K562 (cell line): ENCODE measurements around the gene EZH1. TPM values are rescaled to one million over a fixed set of nuclear protein-coding genes. Genes with fewer than 3 reads are reported as not detected.

Experiments
- CCAR2 ChIP-seq: fragments of 200-400 bp; formaldehyde crosslinking; IDR thresholded peaks from 2 replicates; pipeline ENCODE4 v1.6.1; 2017; ENCODE audit warnings: mild to moderate bottlenecking, low read depth, low read length
- CEBPB ChIP-seq: fragments of 450-650 bp; IDR thresholded peaks from 2 replicates; pipeline ENCODE4 v1.6.1; 2016; ENCODE audit warnings: missing genetic modification characterization, missing compliant biosample characterization
- CTCF ChIP-seq, 3 experiments: IDR thresholded peaks in 2 of 3; conservative IDR thresholded peaks in 1 of 3; 2 replicates each; pipeline ENCODE4 v1.5.1; 2011 to 2012; ENCODE audit warnings: low read length in 3 of 3, mild to moderate bottlenecking in 3 of 3, control low read depth in 2 of 3, improper control_type of control experiment in 1 of 3, inconsistent platforms in 1 of 3, low read depth in 1 of 3, mixed read lengths in 1 of 3, moderate library complexity in 1 of 3; ENCODE audit not compliant: insufficient read depth in 2 of 3
- ELK1 ChIP-seq: sonication (generic); formaldehyde crosslinking; IDR thresholded peaks from 2 replicates; pipeline ENCODE4 v1.8.1; 2022; ENCODE audit warnings: missing genetic modification reagents
- ETV1 ChIP-seq: fragments of 450-650 bp; conservative IDR thresholded peaks from 2 replicates; pipeline ENCODE4 v1.6.1; 2016; ENCODE audit warnings: missing genetic modification characterization, control low read depth, low read depth, missing compliant biosample characterization
- FOSL1 ChIP-seq: fragments of 200-800 bp; sonication (Bioruptor generic); conservative IDR thresholded peaks from 2 replicates; pipeline ENCODE4 v1.6.1; 2016; ENCODE audit warnings: missing genetic modification characterization, missing compliant biosample characterization
- HDGF ChIP-seq: fragments of 450-650 bp; IDR thresholded peaks from 2 replicates; pipeline ENCODE4 v1.6.1; 2016
- HNRNPUL1 ChIP-seq: fragments of 200-400 bp; formaldehyde crosslinking; IDR thresholded peaks from 2 replicates; pipeline ENCODE4 v1.6.1; 2017; ENCODE audit warnings: low read length
- HSF4 ChIP-seq: fragments of 250-450 bp; sonication (Bioruptor Pico); IDR thresholded peaks from 2 replicates; pipeline ENCODE4 v2.1.2; 2022; ENCODE audit warnings: mild to moderate bottlenecking, moderate library complexity, borderline replicate concordance
- JUND ChIP-seq, 2 experiments: IDR thresholded peaks; 2 replicates in 1 of 2; 3 replicates in 1 of 2; pipeline ENCODE4 v1.6.1; 2011; ENCODE audit warnings: borderline replicate concordance in 2 of 2, low read depth in 2 of 2, low read length in 2 of 2, improper control_type of control experiment in 1 of 2, missing biosample characterization in 1 of 2, missing genetic modification characterization in 1 of 2, missing genetic modification reagents in 1 of 2
- MEIS2 ChIP-seq: fragments of 450-650 bp; IDR thresholded peaks from 2 replicates; pipeline ENCODE4 v1.6.1; 2014; ENCODE audit warnings: mild to moderate bottlenecking; ENCODE audit not compliant: partially characterized antibody
- MXD1 ChIP-seq: fragments of 250-450 bp; sonication (Bioruptor Pico); IDR thresholded peaks from 2 replicates; pipeline ENCODE4 v1.8.0; 2021; ENCODE audit warnings: borderline replicate concordance, mild to moderate bottlenecking, moderate library complexity; ENCODE audit not compliant: poor library complexity, severe bottlenecking
- NCOR1 ChIP-seq: fragments of 450-650 bp; IDR thresholded peaks from 2 replicates; pipeline ENCODE4 v1.6.1; 2016; ENCODE audit warnings: mild to moderate bottlenecking, moderate library complexity
- NFE2L1 ChIP-seq: fragments of 450-650 bp; IDR thresholded peaks from 2 replicates; pipeline ENCODE4 v1.6.1; 2016; ENCODE audit warnings: missing genetic modification characterization, low read depth, mild to moderate bottlenecking, missing compliant biosample characterization, moderate library complexity, borderline replicate concordance
- PHF21A ChIP-seq: fragments of 450-650 bp; IDR thresholded peaks from 2 replicates; pipeline ENCODE4 v1.6.1; 2017; ENCODE audit warnings: low read depth, borderline replicate concordance
- PTTG1 ChIP-seq: fragments of 450-650 bp; IDR thresholded peaks from 2 replicates; pipeline ENCODE4 v1.6.1; 2016; ENCODE audit warnings: low read depth, mild to moderate bottlenecking, missing genetic modification characterization, missing compliant biosample characterization
- RB1 ChIP-seq: fragments of 450-650 bp; IDR thresholded peaks from 2 replicates; pipeline ENCODE4 v1.6.1; 2017; ENCODE audit warnings: low read depth, mild to moderate bottlenecking
- SAFB2 ChIP-seq: fragments of 200-400 bp; formaldehyde crosslinking; IDR thresholded peaks from 2 replicates; pipeline ENCODE4 v1.6.1; 2018; ENCODE audit warnings: borderline replicate concordance, low read length, low read depth, moderate library complexity; ENCODE audit not compliant: severe bottlenecking
- SMARCA4 ChIP-seq: fragments of 450-650 bp; IDR thresholded peaks from 2 replicates; pipeline ENCODE4 v1.6.1; 2016
- UBTF ChIP-seq, 2 experiments: IDR thresholded peaks; 2 replicates each; pipeline ENCODE4 v1.6.1; 2012; ENCODE audit warnings: improper control_type of control experiment in 2 of 2, low read depth in 2 of 2, low read length in 2 of 2, borderline replicate concordance in 1 of 2
- ZBED1 ChIP-seq: IDR thresholded peaks from 2 replicates; pipeline ENCODE4 v1.6.1; 2014
- ZC3H11A ChIP-seq: IDR thresholded peaks from 2 replicates; pipeline ENCODE4 v1.6.1; 2012; ENCODE audit warnings: low read depth, low read length, improper control_type of control experiment
- ZNF232 ChIP-seq: sonication (generic); formaldehyde crosslinking; IDR thresholded peaks from 2 replicates; pipeline ENCODE4 v1.8.0; 2022; ENCODE audit warnings: mild to moderate bottlenecking, missing genetic modification reagents
- ZZZ3 ChIP-seq: fragments of 450-650 bp; IDR thresholded peaks from 2 replicates; pipeline ENCODE4 v1.6.1; 2016; ENCODE audit warnings: antibody characterized with exemption, mild to moderate bottlenecking, moderate library complexity
- polyA plus RNA-seq, 8 experiments: library from polyadenylated mRNA; depleted of rRNA in 4 of 8; stranded (reverse) in 5 of 8; unstranded in 3 of 8; fragments of >200 nt; fragmentation: Nextera tagmentation in 2 of 8; fragmentation: Illumina TruSeq in 1 of 8; extraction: Ambion mirVana in 2 of 8; extraction: Trizol in 1 of 8; gene quantifications; 2 replicates each; pipeline versions ENCODE4 v1.2.1 to v1.2.3, GENCODE V29; 2011 to 2014; ENCODE audit warnings: inconsistent platforms in 1 of 8, missing spikeins in 1 of 8
- total RNA-seq, 7 experiments: library from RNA; depleted of rRNA in 6 of 7; stranded (reverse); fragments of >200 nt in 6 of 7; fragmentation: Illumina TruSeq in 2 of 7; extraction: Trizol in 2 of 7; gene quantifications; 2 replicates each; pipeline versions ENCODE4 v1.2.1 to v1.2.3, GENCODE V29; 2011 to 2021; ENCODE audit warnings: low replicate concordance in 1 of 7

Gene EZH1
- total and polyA plus RNA-seq, 9 of the 15 experiments (the other 6 are each of a cell fraction or from before 2014, with no cell fraction given) = 8.6 to 40.8 (median 22.9) TPM

- TF ChIP-seq NFE2L1 (tag) (no peak), CCAR2 (no peak), MXD1 (CRISPR knock-in tag) (no peak), SMARCA4 (peak; percentile 31; the same call in 1 of the 2 replicates), ELK1 (CRISPR knock-in tag) (no peak), HSF4 (no peak), ZNF232 (CRISPR knock-in tag) (no peak), MEIS2 (no peak), RB1 (no peak), NCOR1 (peak; percentile 83), FOSL1 (peak; percentile 73), PTTG1 (tag) (no peak), ETV1 (tag) (no peak), SAFB2 (no peak), ZC3H11A (no peak), CTCF (IDR thresholded peaks at IDR 0.05 in 2 of 3, conservative IDR thresholded peaks at IDR 0.05 in 1 of 3; ENCODE audit: insufficient read depth in 2 of 3, low read depth in 1 of 3, low read length in 3 of 3) (peak; percentile 40 to 56 (median 43); a peak in 5 of 6 replicates), ZBED1 (no peak), PHF21A (no peak; the same call in 1 of the 2 replicates), HDGF (no peak), CEBPB (tag) (no peak), ZZZ3 (no peak), JUND (IDR thresholded peaks at IDR 0.05; ENCODE audit: borderline replicate concordance, low read depth, low read length) (no peak), JUND (tag; IDR thresholded peaks at IDR 0.05; ENCODE audit: borderline replicate concordance, low read depth, low read length) (no peak; the same call in 2 of the 3 replicates), UBTF (IDR thresholded peaks at IDR 0.05; ENCODE audit: borderline replicate concordance in 1 of 2, low read depth in 2 of 2, low read length in 2 of 2) (no peak), HNRNPUL1 (no peak)
Measured at GRCh38 chr17:42775534-42776098, 30.8 kb upstream of the EZH1 start (continued).
